ENCODE data around the gene SMIM21. TPM values are rescaled to one million over a fixed set of nuclear protein-coding genes. Genes with fewer than 3 reads are reported as not detected.

The SMIM21 gene
- polyA plus RNA-seq, 5 donors, result not detected

DNA sequence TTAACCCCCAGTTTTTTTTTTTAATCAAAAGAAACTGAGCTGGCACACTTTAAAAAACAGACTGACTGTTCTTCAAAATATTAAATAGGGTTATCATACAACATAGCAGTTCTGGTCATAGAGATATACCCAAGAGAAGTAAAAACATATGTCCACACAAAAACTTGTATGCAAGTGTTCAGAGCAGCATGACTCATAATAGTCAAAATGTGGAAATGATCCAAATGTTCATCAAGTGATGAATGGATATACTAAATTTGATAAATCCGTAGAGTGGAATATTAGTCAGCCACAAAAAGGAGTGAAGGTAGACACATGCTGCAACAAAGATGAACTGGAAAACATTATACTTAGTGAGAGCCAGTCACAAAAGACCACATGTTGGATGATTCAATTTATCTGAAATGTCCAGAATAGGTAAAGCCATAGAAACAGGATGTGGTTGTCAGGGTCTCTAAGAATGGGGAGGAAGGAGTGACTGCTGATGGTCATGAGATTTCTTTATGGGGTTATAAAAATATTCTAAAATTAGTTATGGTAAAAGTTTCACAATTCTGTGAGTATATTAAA is 5.1 kb downstream of the SMIM21 start:
- no peak for DNase-seq

DNA sequence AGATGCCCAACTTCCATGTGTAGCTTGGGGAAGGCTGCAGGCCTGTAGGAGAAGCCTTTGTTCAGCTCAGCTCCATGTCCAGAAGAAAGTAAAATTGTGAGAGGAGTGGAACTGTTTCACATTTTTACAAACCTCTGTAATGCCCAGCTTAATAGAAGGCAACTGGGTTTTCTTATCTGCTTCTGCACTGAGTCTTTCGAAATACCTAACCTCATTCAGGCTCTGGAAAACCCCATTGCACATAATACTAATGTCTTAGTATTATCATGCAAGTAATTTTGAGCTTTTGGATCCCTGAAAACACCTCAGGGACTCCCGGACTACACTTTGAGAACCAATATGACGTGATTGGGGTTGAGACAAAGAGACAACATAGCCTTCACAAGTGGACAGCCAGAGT is 5.8 kb downstream of the SMIM21 start:
- no peak for DNase-seq

- no peak for DNase-seq
These were observed 9.1 kb downstream of the SMIM21 start for GRCh38 chr18:75418293-75419005.

DNA sequence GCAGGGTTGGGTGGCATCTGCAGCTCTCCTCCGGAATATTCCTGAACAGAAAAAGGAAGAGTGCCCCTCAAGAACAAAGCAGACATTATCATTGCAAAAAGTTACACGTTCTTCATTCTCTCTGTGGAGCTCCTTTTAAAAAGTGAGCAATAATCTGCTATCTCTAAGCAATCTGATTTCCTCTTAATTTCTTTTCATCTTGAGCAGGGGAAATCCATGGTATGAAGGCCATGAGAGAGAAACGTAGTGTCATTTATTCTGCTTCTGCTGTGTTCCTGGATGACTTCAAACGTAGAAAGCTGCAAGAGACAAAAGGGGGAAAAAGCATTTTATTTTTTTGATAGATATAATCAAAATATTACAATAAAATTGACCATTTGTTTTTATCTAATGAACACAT is 16.9 kb downstream of the SMIM21 start:
- DNase-seq, result no peak

DNA sequence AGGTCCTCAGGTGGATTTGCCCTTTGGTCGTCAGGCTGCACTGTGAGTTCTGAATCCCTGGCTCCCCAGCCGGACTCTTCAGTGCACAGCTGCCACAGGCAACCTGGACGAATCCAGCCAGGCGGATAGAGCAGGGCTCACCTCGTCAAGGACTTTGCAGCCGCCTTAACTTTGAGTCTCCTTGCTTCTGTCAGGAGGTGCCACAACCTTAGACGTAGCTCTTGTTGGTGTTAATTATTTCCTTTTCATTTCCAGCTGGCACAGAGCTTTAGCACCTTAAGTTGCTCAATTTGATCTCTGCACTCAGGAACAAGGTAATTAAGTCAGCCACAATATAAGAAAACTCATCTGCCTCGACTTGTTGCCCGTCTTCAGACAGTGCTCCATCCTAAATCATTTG is 17.7 kb downstream of the SMIM21 start:
- no peak for DNase-seq

- no peak for DNase-seq
These were observed 18.7 kb downstream of the SMIM21 start for GRCh38 chr18:75408554-75409506.

DNA sequence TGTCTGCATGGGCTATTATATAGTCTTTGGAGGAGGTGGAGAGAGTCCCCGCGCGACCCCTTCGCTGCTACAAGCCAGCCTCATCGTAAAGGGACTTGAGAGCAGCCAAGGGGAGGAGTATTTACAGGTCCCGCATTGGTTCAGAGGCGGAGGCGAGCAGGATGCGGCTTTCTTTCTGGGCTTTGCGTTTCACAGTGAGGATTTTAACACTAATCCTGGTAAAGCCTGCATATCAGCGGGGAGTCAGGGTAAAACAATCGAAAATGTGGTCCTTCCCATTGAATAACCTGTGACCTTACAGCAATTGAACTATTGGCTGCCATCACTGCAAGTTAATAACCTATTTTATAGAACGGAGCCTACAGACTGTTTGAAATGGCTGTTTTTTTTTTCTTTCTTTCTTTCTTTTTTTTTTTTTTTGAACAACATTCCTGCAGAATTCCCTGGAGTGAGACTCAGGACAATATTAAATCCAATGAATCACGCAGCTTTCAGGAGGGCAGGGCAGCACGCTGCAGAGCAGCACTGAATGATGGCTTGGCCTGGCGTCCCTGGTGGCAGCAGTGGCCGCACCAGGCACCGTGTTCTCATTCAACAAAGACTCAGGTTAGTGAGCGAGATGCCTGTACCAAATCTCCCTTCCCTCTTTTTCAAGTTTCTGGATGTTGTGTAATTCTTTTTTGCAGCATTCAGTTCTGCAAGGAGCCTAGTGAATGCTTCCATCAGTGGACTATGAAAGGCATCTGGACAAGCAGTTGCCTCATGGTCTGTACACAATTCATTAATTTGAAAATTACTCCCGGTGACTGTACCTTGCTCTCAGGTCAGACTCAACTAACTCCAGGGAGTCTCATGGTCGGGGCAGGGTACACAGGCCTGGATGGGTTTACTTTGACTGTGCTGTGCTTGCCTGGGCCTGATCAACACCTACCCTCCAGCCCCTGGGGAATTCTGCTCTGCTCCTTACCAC is 19.8 kb downstream of the SMIM21 start:
- no peak for DNase-seq

GRCh38 chr18:75406491-75407445 is 20.7 kb downstream of the SMIM21 start:
- DNase-seq, result no peak

- no peak for DNase-seq
These were observed 22.2 kb downstream of the SMIM21 start for GRCh38 chr18:75405351-75405750.

- no peak for DNase-seq
These were observed 27.1 kb downstream of the SMIM21 start for GRCh38 chr18:75400366-75400765.

GRCh38 chr18:75395137-75395536 is 32.4 kb downstream of the SMIM21 start:
- no peak for DNase-seq

- DNase-seq, result no peak
These were observed 33.8 kb downstream of the SMIM21 start for GRCh38 chr18:75393721-75394120.

DNA sequence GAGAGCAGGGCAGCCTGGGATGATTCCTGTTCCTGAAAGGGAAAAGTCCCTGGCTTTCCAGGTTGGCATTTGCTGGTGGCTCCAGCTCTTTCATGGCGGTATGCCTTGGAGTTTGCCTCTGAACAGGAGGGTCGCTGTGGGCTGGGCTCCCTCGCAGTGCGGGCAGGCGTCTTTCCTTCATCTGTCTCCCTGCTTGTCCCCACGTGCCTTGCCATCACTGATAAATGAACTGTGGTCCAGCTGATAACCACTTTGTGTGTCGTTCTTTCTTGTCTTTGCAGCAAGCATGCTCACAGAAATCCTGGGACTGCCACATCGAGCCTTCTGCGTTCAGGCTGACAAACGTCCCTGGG is 35.3 kb downstream of the SMIM21 start:
- no peak for DNase-seq

DNA sequence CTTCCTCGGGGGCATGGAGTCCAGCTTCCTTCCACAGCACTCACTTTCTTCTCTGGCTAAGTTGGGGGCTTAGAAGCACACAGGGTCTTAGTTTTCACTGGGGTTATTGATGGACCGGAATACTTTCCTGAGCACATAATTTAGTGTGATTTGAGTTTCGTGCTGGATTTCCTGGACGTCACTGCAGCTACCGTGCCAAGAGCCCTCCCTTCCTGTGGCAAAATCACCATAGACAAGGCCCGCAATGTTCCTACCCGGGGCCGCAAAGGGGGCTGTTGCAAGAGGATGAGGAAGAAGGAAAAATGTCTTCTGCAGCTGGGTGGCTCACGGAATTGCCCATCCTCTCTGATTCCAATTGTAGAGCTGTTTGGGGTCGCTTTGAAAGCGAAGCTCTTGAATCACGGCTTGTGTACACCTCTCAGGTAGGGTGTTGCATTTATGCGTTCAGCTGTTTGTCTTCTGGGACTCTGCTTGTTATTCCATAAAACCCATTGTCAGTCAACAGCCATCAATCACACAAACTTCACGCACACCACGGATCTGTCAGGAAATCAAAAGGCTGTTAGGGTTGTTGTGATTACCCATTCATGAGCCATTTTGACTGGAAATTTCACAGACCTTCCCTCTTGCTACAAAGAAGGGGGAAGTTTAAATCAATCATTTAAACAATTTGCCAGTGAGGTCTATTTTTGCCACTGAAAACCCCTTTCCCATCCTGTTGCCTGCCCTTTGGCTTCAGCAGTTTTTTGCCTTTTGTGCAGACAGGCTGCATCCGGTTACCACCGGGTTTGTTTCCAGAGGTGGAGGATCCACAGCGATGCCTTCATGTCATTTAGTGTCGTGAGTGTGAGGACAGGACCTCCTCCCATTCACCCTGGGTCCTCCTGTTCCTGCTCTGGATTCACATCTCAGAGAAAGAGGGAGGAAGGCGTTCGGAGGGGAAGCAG is 36.0 kb downstream of the SMIM21 start:
- no peak for DNase-seq

GRCh38 chr18:75390854-75391253 is 36.6 kb downstream of the SMIM21 start:
- no peak for DNase-seq

DNA sequence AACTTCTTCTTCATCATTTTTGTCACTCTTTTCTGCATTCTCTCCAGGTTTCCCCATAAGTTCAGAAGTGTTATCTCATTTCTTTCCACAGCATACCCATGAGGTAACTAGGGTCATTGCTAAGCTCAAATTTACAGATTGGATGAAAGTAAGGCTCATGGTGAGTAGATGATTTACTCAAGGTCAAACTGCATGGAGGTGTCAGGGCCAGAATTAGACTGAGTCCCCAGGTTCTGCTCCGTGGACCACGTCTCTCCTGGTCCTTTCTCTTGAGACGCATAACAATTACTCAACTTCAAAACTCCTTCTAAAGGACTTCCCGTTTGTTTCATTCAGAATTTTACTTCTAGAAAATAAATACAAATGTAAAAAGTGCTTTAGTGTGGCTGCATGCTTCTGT is 43.4 kb downstream of the SMIM21 start:
- DNase-seq, result no peak

GRCh38 chr18:75378376-75379315 is 48.9 kb downstream of the SMIM21 start:
- DNase-seq, result no peak

GRCh38 chr18:75377926-75378325 is 49.6 kb downstream of the SMIM21 start:
- DNase-seq, result no peak

Data from right lung (tissue), 5 donors.